ENCODE data around the gene SPATA46. TPM values are rescaled to one million over a fixed set of nuclear protein-coding genes. Genes with fewer than 3 reads are reported as not detected.

SPATA46 gene
- total RNA-seq, 2 donors from 2014 or later: not detected

GRCh38 chr1:162406811-162407210 lies 30.2 kb upstream of the SPATA46 start:
- H3K4me3 ChIP-seq: no peak overlapping the region
- no peaks in the 10 kb centered on the region for H3K9me3 ChIP-seq
- DNase-seq: no peak
- no peaks in the 10 kb centered on the region for H3K4me1 ChIP-seq
- no peaks in the 10 kb centered on the region for H3K36me3 ChIP-seq
- TF ChIP-seq CTCF (IDR thresholded peaks at IDR 0.05): no peak
- H3K27me3 ChIP-seq: no peaks in the 10 kb centered on the region
- no peak overlapping the region for H3K9ac ChIP-seq (ENCODE audit: low read depth in 2 of 2, low read length in 2 of 2)
- H3K27ac ChIP-seq: no peak overlapping the region
- intact Hi-C loops (cut with DNase I): no loop called here

- TF ChIP-seq CTCF (IDR thresholded peaks at IDR 0.05): no peak
- no peak overlapping the region for H3K27ac ChIP-seq
- no peaks in the 10 kb centered on the region for H3K4me1 ChIP-seq
- H3K9ac ChIP-seq (ENCODE audit: low read depth in 2 of 2, low read length in 2 of 2): no peak overlapping the region
- no peak overlapping the region for H3K4me3 ChIP-seq
- H3K36me3 ChIP-seq: no peaks in the 10 kb centered on the region
- DNase-seq: no peak
- H3K27me3 ChIP-seq: no peaks in the 10 kb centered on the region
- intact Hi-C loops (cut with DNase I): no loop called here
- H3K9me3 ChIP-seq: no peaks in the 10 kb centered on the region
Measured at GRCh38 chr1:162405800-162406199, 29.1 kb upstream of the SPATA46 start.

GRCh38 chr1:162404550-162405160 lies 28.0 kb upstream of the SPATA46 start:
- Histone ChIP-seq H3K9me3 (no peaks in the 10 kb centered on the region), H3K27me3 (no peaks in the 10 kb centered on the region), H3K9ac (ENCODE audit: low read depth in 2 of 2, low read length in 2 of 2) (no peak overlapping the region), H3K4me1 (no peaks in the 10 kb centered on the region), H3K27ac (no peak overlapping the region), H3K36me3 (no peaks in the 10 kb centered on the region), H3K4me3 (no peak overlapping the region)
- TF ChIP-seq CTCF (IDR thresholded peaks at IDR 0.05): no peak
- intact Hi-C loops (cut with DNase I): no loop called here
- DNase-seq: no peak

- no peaks in the 10 kb centered on the region for H3K27me3 ChIP-seq
- intact Hi-C loops (cut with DNase I): no loop called here
- no peak overlapping the region for H3K27ac ChIP-seq
- H3K9ac ChIP-seq (ENCODE audit: low read depth in 2 of 2, low read length in 2 of 2): no peak overlapping the region
- H3K4me3 ChIP-seq: no peak overlapping the region
- TF ChIP-seq CTCF (IDR thresholded peaks at IDR 0.05): no peak
- H3K9me3 ChIP-seq: no peaks in the 10 kb centered on the region
- DNase-seq: no peak
- no peaks in the 10 kb centered on the region for H3K36me3 ChIP-seq
- H3K4me1 ChIP-seq: no peaks in the 10 kb centered on the region
Measured at GRCh38 chr1:162400790-162401355, 24.2 kb upstream of the SPATA46 start.

GRCh38 chr1:162398999-162399580 lies 22.4 kb upstream of the SPATA46 start:
- Histone ChIP-seq H3K36me3 (no peaks in the 10 kb centered on the region), H3K9me3 (no peaks in the 10 kb centered on the region), H3K27ac (no peak overlapping the region), H3K9ac (ENCODE audit: low read depth in 2 of 2, low read length in 2 of 2) (no peak overlapping the region), H3K27me3 (no peaks in the 10 kb centered on the region), H3K4me3 (no peak overlapping the region), H3K4me1 (no peaks in the 10 kb centered on the region)
- intact Hi-C loops (cut with DNase I): no loop called here
- TF ChIP-seq CTCF (IDR thresholded peaks at IDR 0.05): no peak
- DNase-seq: no peak

Data from colonic mucosa (tissue), 4 donors.